IMR-90 (cell line): ENCODE data around the gene ZBTB22. TPM values are rescaled to one million over a fixed set of nuclear protein-coding genes. Genes with fewer than 3 reads are reported as not detected.

Experiments used
- ATAC-seq: fragments of 200-7000 bp; cut with Tn5 transposase; 2 replicates; pipeline ENCODE4 v1.9.1; 2020; ENCODE audit warnings: low read depth, mild to moderate bottlenecking, moderate library complexity
- BruUV-seq: library from RNA; stranded (reverse); fragments of 400-500 nt; replicated peaks from 2 replicates; lab custom pipeline; 2021; lab: Mats Ljungman, UMichigan
- CTCF ChIA-PET: fragments of 300-600 bp; formaldehyde crosslinking; extraction: SDS; loops from one replicate; lab custom pipeline; 2021; ENCODE audit warnings: antibody characterized with exemption; lab: Yijun Ruan, JAX
- POLR2A ChIA-PET: fragments of 300-600 bp; sonication (Branson Sonifier 250); formaldehyde crosslinking; loops from one replicate; lab custom pipeline; 2022; ENCODE audit warnings: antibody characterized with exemption; ENCODE audit not compliant: unreplicated experiment; lab: Charles Lee
- DNase-seq: peaks from one replicate; pipeline ENCODE4 v3.0.0; 2013
- H2AFZ ChIP-seq: replicated peaks from 2 replicates; pipeline ENCODE3; 2013; ENCODE audit warnings: low read length, mild to moderate bottlenecking; ENCODE audit not compliant: poor library complexity
- H2AK5ac ChIP-seq: 2 replicates; pipeline ENCODE4 v1.6.1; 2013; ENCODE audit warnings: low read depth, low read length, inconsistent platforms
- H2AK9ac ChIP-seq: replicated peaks from 2 replicates; pipeline ENCODE3; 2013; ENCODE audit warnings: mild to moderate bottlenecking, low read depth, low read length, moderate library complexity; ENCODE audit not compliant: poor library complexity
- H2BK120ac ChIP-seq: 2 replicates; pipeline ENCODE4 v1.6.1; 2013; ENCODE audit warnings: low read depth, low read length, inconsistent platforms
- H2BK15ac ChIP-seq: 3 replicates; pipeline ENCODE4 v1.6.1; 2013; ENCODE audit warnings: low read depth, low read length, inconsistent platforms
- H2BK20ac ChIP-seq: 2 replicates; pipeline ENCODE4 v1.6.1; 2013; ENCODE audit warnings: low read depth, mild to moderate bottlenecking, inconsistent platforms, low read length, moderate library complexity
- H2BK5ac ChIP-seq: 2 replicates; pipeline ENCODE4 v1.6.1; 2013; ENCODE audit warnings: mild to moderate bottlenecking, low read depth, low read length, inconsistent platforms; ENCODE audit not compliant: poor library complexity, severe bottlenecking
- H3K14ac ChIP-seq: replicated peaks from 2 replicates; pipeline ENCODE4 v1.6.1; 2013; ENCODE audit warnings: low read depth, low read length, inconsistent platforms
- H3K18ac ChIP-seq: 2 replicates; pipeline ENCODE4 v1.6.1; 2013; ENCODE audit warnings: low read depth, low read length, control low read depth
- H3K23ac ChIP-seq: 2 replicates; pipeline ENCODE4 v1.6.1; 2013; ENCODE audit warnings: low read depth, low read length, inconsistent platforms
- H3K27ac ChIP-seq: 2 replicates; pipeline ENCODE4 v1.5.1; 2013; ENCODE audit warnings: mild to moderate bottlenecking, control low read depth, low read length; ENCODE audit not compliant: insufficient read depth
- H3K27me3 ChIP-seq: 2 replicates; pipeline ENCODE4 v1.6.1; 2013; ENCODE audit warnings: low read length; ENCODE audit not compliant: control insufficient read depth, insufficient read depth
- H3K36me3 ChIP-seq: 2 replicates; pipeline ENCODE4 v1.6.1; 2013; ENCODE audit warnings: low read length, mixed read lengths; ENCODE audit not compliant: control insufficient read depth, insufficient read depth
- H3K4ac ChIP-seq: 2 replicates; pipeline ENCODE4 v1.6.1; 2013; ENCODE audit warnings: low read depth, low read length, inconsistent platforms
- H3K4me1 ChIP-seq: 2 replicates; pipeline ENCODE4 v1.6.1; 2013; ENCODE audit warnings: low read length, mixed read lengths; ENCODE audit not compliant: control insufficient read depth, insufficient read depth
- H3K4me2 ChIP-seq: 2 replicates; pipeline ENCODE4 v1.6.1; 2013; ENCODE audit warnings: low read depth, mild to moderate bottlenecking, control low read depth, low read length, moderate library complexity
- H3K4me3 ChIP-seq: 2 replicates; pipeline ENCODE4 v1.5.1; 2013; ENCODE audit warnings: low read depth, mild to moderate bottlenecking, control low read depth, low read length, moderate library complexity; ENCODE audit not compliant: insufficient read depth
- H3K56ac ChIP-seq: 2 replicates; pipeline ENCODE4 v1.6.1; 2013; ENCODE audit warnings: low read length, inconsistent platforms; ENCODE audit not compliant: insufficient read depth; ENCODE audit errors: extremely low read depth
- H3K79me1 ChIP-seq, 2 experiments: 2 replicates each; pipeline ENCODE4 v1.6.1; 2013; ENCODE audit warnings: low read length in 2 of 2, inconsistent platforms in 1 of 2, low read depth in 1 of 2
- H3K9ac ChIP-seq: 2 replicates; pipeline ENCODE4 v1.6.1; 2013; ENCODE audit warnings: low read depth, low read length, control low read depth
- H3K9me1 ChIP-seq: 2 replicates; pipeline ENCODE4 v1.6.1; 2013; ENCODE audit warnings: low read length, inconsistent platforms; ENCODE audit not compliant: insufficient read depth
- H3K9me3 ChIP-seq: 2 replicates; pipeline ENCODE4 v1.6.1; 2013; ENCODE audit warnings: low read length; ENCODE audit not compliant: control insufficient read depth, insufficient read depth
- H4K20me1 ChIP-seq: 2 replicates; pipeline ENCODE4 v1.6.1; 2013; ENCODE audit warnings: low read length, inconsistent platforms; ENCODE audit not compliant: insufficient read depth
- H4K5ac ChIP-seq: 2 replicates; pipeline ENCODE4 v1.6.1; 2013; ENCODE audit warnings: mild to moderate bottlenecking, low read depth, low read length, control low read depth
- H4K8ac ChIP-seq, 2 experiments: 2 replicates each; pipeline ENCODE4 v1.6.1; 2013; ENCODE audit warnings: low read depth in 2 of 2, low read length in 2 of 2, control low read depth in 1 of 2, inconsistent platforms in 1 of 2
- H4K91ac ChIP-seq: 2 replicates; pipeline ENCODE4 v1.6.1; 2013; ENCODE audit warnings: low read depth, low read length, inconsistent platforms; ENCODE audit not compliant: insufficient read depth
- MAFK ChIP-seq: IDR thresholded peaks from 2 replicates; pipeline ENCODE4 v1.6.1; 2012; ENCODE audit warnings: low read depth, low read length, improper control_type of control experiment
- MAZ ChIP-seq: IDR thresholded peaks from 2 replicates; pipeline ENCODE4 v1.6.1; 2012; ENCODE audit warnings: low read depth, mild to moderate bottlenecking, low read length, improper control_type of control experiment, moderate library complexity, borderline replicate concordance
- MXI1 ChIP-seq: IDR thresholded peaks from 2 replicates; pipeline ENCODE4 v1.6.1; 2012; ENCODE audit warnings: low read depth, mild to moderate bottlenecking, low read length, moderate library complexity, borderline replicate concordance
- NFE2L2 ChIP-seq: fragments of 150-350 bp; IDR thresholded peaks from 2 replicates; pipeline ENCODE4 v1.6.1; 2016; ENCODE audit warnings: low read depth, mild to moderate bottlenecking, low read length
- POLR2A ChIP-seq: IDR thresholded peaks from 2 replicates; pipeline ENCODE4 v1.6.1; 2012; ENCODE audit warnings: mild to moderate bottlenecking, low read depth, low read length
- RAD21 ChIP-seq: IDR thresholded peaks from 2 replicates; pipeline ENCODE4 v1.6.1; 2012; ENCODE audit warnings: low read length, improper control_type of control experiment
- RFX5 ChIP-seq: IDR thresholded peaks from 2 replicates; pipeline ENCODE4 v1.8.0; 2012; ENCODE audit warnings: low read depth, mild to moderate bottlenecking, low read length, moderate library complexity
- SMC3 ChIP-seq: fragments of 150-350 bp; IDR thresholded peaks from 2 replicates; pipeline ENCODE4 v1.6.1; 2016; ENCODE audit warnings: low read depth, mild to moderate bottlenecking, antibody characterized with exemption, low read length, moderate library complexity
- WGBS, 2 experiments: methylation state at CpG; one replicate each; pipeline versions ENCODE4 v1.1.5 to v1.1.7; 2013; ENCODE audit warnings: missing lambda C conversion rate in 2 of 2; ENCODE audit not compliant: insufficient read length in 1 of 2; ENCODE audit errors: extremely low coverage in 2 of 2; 5-methylcytosine and 5-hydroxymethylcytosine counted together
- dilution Hi-C: fragments of 300-500 bp; cut with HindIII; formaldehyde crosslinking; loops from one replicate; pipeline ENCODE4 v1.14.3; 2018; ENCODE audit warnings: low sequenced_read_pairs; ENCODE audit not compliant: unreplicated experiment
- in situ Hi-C: fragments of 300-500 bp; cut with MboI; formaldehyde crosslinking; loops from 3 replicates; pipeline ENCODE4 v1.14.3; 2019; ENCODE audit warnings: low sequenced_read_pairs, inconsistent platforms, mixed read lengths
- intact Hi-C: fragments of 100-400 bp; cut with micrococcal nuclease; formaldehyde crosslinking; loops from 2 replicates; pipeline ENCODE4 v1.10.0; 2022
- polyA plus RNA-seq, 3 experiments: library from polyadenylated mRNA; depleted of rRNA; stranded (reverse); fragments of >200 nt; gene quantifications; 2 replicates each; pipeline ENCODE4 v1.2.3, GENCODE V29; 2012; ENCODE audit warnings: low replicate concordance in 1 of 3
- total RNA-seq: library from RNA; depleted of rRNA; stranded (reverse); fragments of >200 nt; gene quantifications from 2 replicates; pipeline ENCODE4 v1.2.3, GENCODE V29; 2012
- TF ChIP-seq, protein P1 (sequence below): fragments of 150-350 bp; IDR thresholded peaks from 2 replicates; pipeline ENCODE4 v1.6.1; 2016; ENCODE audit warnings: low read depth, mild to moderate bottlenecking, low read length, moderate library complexity, borderline replicate concordance

ZBTB22 gene
- total and polyA plus RNA-seq, 2 of the 4 experiments (the other 2 are of a cell fraction) = 6.8 to 13.0 TPM

DNA sequence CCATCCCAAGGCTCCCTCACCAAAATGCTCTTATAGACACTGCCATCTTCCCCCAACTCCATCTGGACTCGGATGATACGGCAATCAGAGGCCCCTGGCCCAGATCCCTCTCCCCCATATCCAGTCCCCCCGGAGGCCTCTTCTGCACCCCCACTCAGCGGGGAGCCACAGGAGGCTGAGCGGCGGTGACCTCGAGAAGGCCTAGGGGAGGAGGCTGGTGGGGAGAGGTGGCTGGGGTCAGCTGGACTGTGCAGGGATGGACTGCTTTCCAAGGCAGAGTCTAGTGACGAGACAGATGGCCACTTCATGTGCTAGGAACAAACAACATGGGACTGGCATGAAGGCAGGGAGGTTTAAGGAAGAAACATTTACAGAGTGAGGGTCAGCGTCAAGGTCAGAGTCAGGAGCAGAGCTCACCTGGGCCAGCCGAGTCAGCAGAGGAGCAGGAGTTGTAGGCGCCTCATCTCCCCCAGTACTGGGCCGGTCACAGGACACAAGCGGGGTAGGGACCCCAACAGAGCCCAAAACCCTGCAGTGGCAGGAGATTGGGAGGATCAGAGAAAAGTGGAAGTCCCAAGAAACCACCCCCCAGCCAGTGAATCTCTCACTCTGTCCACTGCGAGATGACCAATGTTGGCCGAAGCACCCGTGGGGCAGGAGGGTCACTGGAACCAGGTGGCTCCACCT lies 24.4 kb downstream of the ZBTB22 start:
- intact Hi-C loops = no loop called here
- whole genome bisulfite sequencing, 2 experiments = no CpG with 5 or more reads among the region's 16 CpGs

More for the DNA sequence above, 24.4 kb downstream of the ZBTB22 start:
- Histone ChIP-seq H3K9ac (no peak overlapping the region), H3K27ac (no peak overlapping the region), H2AK9ac (peak overlapping the region; percentile 22), H3K79me1 (peaks cover 21 to 50% of the 10 kb centered on the region in 2 experiments), H3K4me3 (no peak overlapping the region), H3K14ac (no peak overlapping the region), H2BK20ac (no peak overlapping the region), H2AK5ac (no peak overlapping the region), H3K23ac (no peak overlapping the region), H3K4ac (no peak overlapping the region), H4K20me1 (no peaks in the 10 kb centered on the region), H3K4me2 (no peak overlapping the region), H3K9me1 (peaks cover 3% of the 10 kb centered on the region; the same call in 1 of the 2 replicates), H3K56ac (no peak overlapping the region), H4K8ac (no peak overlapping the region), H3K36me3 (peaks cover 30% of the 10 kb centered on the region), H4K91ac (no peak overlapping the region), H3K27me3 (no peaks in the 10 kb centered on the region), H2BK5ac (no peak overlapping the region), H3K9me3 (no peaks in the 10 kb centered on the region), H3K4me1 (peaks cover 4% of the 10 kb centered on the region), H3K18ac (no peak overlapping the region), H2BK15ac (no peak overlapping the region), H2BK120ac (no peak overlapping the region), H2AFZ (peak overlapping the region; percentile 24), H4K5ac (no peak overlapping the region)
- ChIA-PET POLR2A (no interaction called here), CTCF (no interaction called here)
- ATAC-seq = no peak
- BruUV-seq = no TSS peak
- DNase-seq = no peak
- dilution Hi-C loops = no loop called here
- in situ Hi-C loops = no loop called here
- TF ChIP-seq MXI1 (no peak), RFX5 (no peak), RAD21 (no peak), SMC3 (no peak), POLR2A (no peak), NFE2L2 (no peak), MAZ (no peak), MAFK (no peak)
- TF ChIP-seq, protein P1, sequence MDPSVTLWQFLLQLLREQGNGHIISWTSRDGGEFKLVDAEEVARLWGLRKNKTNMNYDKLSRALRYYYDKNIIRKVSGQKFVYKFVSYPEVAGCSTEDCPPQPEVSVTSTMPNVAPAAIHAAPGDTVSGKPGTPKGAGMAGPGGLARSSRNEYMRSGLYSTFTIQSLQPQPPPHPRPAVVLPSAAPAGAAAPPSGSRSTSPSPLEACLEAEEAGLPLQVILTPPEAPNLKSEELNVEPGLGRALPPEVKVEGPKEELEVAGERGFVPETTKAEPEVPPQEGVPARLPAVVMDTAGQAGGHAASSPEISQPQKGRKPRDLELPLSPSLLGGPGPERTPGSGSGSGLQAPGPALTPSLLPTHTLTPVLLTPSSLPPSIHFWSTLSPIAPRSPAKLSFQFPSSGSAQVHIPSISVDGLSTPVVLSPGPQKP = no peak
